ENCODE measurements around the gene SPAG16.

The SPAG16 gene

GRCh38 chr2:214311031-214311533 is 1026.8 kb downstream of the SPAG16 start:
- DNase-seq, result no peak

DNA sequence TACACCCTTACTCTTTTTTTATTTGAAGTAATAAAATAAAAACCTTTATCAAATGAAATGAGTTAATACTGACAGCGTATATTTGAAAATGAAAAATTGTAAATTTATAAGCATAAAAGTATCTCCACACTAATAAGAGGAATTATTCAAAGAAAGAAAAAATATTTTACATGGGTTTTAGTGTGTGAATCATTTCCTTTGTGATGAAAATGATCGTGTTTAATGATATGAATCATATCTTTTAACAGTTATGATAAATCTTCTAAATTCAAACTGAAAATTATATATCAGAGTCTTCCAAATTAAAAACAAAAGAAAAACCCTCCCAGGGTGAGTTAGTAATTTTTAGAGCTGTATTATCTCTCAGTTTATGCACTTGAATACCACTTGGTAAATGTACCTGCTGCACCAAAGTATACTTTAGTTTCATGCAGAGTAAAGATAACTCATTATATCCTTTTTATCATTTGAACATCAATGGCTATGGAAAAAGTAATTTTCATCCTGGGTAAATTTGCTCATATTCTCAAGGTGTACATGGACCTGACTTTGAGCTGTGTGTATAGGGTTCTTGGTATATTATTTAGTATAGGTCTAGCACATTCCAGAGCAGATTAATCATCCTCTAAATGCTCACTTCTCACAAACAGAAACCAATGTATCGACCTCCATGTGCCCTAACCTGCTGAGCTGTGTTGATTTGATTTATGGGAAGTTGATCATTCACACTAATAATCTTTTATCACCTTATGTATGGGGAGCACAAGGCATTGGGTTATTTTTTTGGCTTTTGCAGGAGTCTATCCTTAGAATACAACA is 1027.9 kb downstream of the SPAG16 start:
- DNase-seq, result no peak

DNA sequence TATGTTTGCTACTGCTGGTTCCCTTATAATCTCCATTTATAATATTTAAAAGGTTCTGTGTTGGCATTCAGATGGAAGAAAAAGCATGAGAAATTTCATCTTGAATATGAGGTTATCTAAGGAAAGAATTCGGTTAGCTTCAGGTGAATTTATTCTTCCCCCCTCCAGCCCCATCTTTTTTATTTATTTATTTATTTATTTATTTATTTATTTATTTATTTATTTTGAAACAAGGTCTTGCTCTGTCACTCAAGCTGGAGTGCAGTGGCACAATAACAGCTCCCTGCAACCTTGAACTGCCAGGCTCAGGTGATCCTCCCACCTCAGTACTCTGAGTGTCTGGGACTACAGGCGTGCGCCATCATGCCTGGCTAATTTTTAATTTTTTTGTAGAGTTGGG is 1031.1 kb downstream of the SPAG16 start:
- no peak for DNase-seq

GRCh38 chr2:214320211-214320610 is 1035.9 kb downstream of the SPAG16 start:
- DNase-seq, result no peak

DNA sequence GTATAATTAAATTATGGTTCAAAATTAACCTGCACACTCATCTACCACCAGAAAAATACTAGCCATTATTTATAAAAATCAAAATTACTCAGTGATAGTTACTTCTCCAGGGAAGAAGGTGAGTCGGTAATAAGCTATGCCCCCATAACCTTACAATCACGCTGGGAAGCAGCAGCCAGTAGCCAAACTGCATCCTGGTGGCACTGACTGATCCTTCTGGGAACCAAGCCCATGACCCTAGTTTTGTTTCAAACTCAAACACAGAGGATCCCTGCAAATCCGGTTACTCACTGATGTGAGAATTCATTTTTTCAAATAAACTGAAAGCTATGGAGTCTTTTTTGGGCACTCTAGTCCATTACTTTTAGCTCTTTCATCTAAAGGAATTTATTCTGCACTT is 1038.4 kb downstream of the SPAG16 start:
- no peak for DNase-seq

DNA sequence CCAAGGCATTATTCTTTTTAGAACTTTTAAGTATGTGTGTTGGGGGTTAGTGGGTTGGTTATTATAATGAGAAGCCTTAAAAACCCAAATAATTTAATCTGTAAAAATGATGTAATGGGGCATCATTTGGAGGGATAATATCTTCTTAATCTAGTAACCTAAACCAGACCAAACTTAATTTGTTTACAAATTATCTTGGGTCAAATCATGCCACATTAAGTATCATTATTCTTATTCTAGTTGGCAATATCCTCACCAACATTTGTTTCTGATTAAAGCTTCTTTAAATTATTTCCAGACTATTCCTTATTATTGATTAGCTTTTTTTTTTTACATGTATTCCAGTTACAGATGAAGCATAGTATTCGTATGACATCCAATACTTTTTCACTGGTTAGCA is 1041.1 kb downstream of the SPAG16 start:
- no peak for DNase-seq

DNA sequence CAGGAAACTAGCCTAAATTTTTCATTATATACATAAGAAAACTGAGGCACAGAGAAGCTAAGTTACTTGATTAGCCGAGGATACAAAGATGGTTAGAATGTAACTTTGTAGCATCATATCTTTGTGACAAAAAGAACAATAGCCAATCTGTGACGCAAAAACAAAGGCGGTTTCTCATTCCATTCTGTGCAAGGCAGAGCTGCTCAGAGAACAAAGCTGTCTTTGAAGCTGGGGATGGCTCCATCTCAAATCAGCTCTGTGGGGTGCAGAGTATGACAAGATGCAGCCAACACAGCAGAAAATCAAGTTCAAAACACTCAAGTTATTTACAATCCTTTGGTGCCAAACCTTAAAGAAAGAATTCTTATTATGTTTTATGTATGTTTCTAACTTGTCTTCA is 1044.7 kb downstream of the SPAG16 start:
- no peak for DNase-seq

DNA sequence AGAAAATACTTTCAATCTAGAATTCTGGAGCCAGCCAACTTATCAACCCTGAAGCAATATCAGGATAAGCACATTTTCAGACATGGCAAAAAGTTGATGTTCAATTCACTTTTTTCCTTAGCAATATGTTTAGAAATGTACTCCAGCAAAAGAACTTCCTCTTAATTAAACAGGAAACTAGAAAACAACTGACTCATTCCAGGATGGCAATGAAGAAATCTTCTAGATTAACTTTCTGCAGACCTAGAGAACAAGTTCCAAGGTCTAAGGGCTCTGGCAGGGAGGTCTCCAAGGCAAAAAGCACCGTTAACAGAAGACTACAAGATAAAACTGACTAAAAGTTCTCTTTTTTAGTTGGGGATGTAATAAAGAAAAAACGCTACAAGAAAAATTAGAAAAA is 1057.4 kb downstream of the SPAG16 start:
- DNase-seq, result no peak

- no peak for DNase-seq
These were observed 1074.2 kb downstream of the SPAG16 start for GRCh38 chr2:214358506-214358905.

GRCh38 chr2:214361116-214361515 is 1076.9 kb downstream of the SPAG16 start:
- no peak for DNase-seq

- DNase-seq, result no peak
These were observed 1081.3 kb downstream of the SPAG16 start for GRCh38 chr2:214365549-214365948.

DNA sequence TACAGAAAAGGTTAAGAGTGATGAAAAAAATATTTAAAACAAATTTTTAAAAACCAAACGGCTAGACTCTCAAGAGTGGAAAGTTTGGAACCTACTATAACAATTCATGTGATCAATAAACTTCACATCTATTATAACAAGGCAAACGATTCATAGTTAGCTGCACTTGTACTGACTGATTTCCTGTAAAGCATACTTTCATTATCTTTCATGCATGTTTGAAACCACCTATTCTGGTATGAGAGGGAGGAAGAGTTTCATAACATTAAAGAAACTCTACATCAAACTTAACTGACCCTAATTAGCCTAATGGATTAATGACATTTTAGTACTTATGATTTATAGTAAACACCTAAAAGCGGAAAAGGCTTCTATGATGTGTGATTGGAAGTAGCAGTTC is 1082.9 kb downstream of the SPAG16 start:
- no peak for DNase-seq

DNA sequence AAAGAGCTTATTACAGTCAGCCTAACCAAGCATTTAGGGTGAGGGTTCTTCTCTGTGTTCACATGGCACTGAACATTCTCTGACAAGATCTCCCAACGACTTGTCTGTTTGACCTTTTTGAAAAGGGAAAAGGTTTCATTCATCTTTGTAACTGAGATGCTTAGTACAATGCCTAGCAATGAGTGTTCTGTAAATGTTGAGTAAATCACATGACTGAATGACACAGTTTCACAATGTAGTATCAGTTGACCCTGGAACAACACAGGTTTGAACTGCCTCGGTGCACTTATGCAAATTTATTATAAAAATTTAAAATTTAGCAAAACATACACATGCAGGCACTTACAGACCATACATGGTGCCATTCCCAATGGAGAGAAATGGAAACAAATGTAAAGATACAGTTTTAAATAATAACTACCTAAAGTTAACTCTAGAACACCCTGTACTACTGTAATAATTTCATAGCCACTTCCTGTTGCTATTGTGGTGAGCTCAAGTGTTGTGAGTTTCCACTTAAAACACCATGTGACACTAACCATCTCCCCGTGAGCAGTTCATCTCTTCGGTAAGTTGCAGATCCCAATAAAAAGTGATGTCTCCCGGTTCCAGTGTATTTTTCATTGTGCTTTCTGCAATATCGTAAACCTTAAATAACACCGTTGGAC is 1092.5 kb downstream of the SPAG16 start:
- DNase-seq, result no peak

DNA sequence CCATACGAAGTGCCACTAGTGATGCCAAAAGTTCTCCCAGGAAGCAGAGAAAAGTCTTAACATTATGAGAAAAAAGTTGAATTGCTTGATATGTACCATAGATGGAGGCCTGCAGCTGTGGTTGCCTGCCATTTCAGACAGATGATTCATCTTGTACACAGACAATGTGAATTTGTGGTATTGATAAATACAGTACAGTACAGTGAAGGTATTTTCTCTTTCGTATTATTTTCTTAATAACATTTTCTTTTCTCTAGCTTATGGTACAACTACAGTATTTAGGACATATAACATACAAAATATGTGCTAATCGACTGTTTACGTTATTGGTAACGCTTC is 1093.0 kb downstream of the SPAG16 start:
- no peak for DNase-seq

- no peak for DNase-seq
These were observed 1094.3 kb downstream of the SPAG16 start for GRCh38 chr2:214378455-214379103.

GRCh38 chr2:214379227-214379626 is 1095.0 kb downstream of the SPAG16 start:
- no peak for DNase-seq

DNA sequence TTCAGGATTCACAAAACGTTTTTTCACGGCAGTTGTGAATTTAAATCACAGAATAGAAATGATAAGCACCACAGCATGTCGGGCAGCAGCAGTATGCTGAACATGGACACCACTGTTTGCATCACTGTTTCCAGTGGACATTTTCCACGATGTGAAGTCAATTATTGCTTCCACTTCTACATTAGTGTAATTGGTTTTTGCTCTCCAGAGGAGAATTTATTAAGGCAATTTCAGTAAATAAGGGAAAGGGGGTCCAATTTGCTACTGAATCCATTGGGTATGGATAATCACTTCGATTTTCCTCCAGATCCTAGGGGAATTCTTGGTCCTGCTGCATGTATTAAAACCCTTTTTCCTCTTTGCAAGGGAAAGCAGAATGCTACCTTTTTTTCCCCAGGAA is 1096.4 kb downstream of the SPAG16 start:
- no peak for DNase-seq

DNA sequence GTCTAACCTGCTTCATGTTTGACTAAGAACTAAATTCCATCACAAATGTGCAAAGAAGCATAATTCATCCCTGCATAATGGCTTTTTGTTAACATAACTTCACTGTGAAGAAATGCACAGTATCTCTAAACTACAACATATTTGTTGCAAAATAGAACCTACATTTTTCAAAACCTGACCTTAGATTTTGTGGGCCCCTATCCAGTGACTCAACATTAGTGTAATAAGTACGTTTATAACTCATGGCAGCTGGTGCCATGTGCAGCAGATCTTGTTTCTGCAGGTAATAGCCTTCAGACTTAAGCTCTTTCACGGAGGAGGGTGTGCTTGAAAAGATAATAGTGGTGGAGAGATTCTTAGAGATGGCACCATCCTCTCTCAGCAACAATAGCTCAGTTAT is 1098.0 kb downstream of the SPAG16 start:
- DNase-seq, result no peak

DNA sequence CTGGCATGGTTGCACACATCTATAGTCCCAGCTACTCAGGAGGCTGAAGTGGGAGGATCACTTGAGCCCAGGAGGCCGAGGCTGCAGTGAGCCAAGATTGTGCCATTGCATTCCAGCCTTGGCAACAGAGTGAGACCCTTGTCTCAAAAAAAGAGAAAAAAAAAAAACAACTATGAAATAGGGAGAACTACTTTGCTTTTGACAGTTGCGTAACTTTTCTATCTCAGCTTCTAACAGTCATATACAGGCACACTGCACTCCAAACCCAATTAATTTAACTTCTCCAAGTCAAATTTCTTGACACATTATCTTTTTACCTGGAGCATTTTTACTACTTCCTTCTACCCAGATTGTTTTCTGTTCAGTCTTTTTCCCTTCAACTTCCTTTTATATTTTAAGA is 1102.5 kb downstream of the SPAG16 start:
- DNase-seq, result no peak

DNA sequence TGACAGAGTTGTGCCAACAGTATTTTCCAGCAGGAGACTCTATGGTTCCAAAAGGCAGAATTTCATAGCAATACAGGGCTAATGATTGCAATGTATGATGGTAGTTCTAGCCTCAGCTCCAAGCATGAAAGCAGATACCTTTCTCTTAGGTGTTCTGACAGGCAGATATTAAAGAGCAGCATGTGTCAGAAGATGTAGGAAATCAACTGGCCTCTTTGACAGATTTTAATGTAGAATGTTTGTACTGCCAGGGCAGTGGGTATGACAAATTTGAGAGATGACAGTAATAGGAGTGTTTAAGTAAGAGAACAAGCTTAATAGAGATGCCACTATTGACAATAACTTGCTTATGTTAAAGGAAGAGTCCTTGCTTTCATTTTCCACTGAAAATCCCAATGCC is 1105.1 kb downstream of the SPAG16 start:
- DNase-seq, result no peak

- no peak for DNase-seq
These were observed 1109.5 kb downstream of the SPAG16 start for GRCh38 chr2:214393796-214394195.

DNA sequence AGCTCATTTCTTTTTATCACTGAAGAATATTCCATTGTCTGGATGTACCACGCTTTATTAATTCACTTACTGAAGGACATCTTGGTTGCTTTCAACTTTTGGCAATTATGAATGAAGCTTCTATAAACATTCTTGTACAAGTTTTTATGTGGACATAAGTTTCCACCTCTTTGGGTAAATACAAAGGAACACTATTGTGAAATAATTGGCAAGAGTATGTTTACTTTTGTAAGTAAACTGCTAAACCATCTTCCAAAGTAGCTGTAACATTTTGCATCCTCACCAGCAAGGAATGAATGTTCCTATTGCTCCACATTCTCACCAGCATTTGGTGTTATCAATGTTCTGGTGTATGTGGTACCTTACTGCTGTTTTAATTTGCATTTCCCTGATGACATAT is 1110.8 kb downstream of the SPAG16 start:
- DNase-seq, result no peak

- DNase-seq, result no peak
These were observed 1117.3 kb downstream of the SPAG16 start for GRCh38 chr2:214401580-214401979.
